GM19025 (cell line): ENCODE data around the gene CAPN3.
"Not testable (repeated sequence)": the region's sequence is repeated elsewhere in the genome, so short reads cannot be mapped to it uniquely, and the experiment has no call there.

ENCODE experiments used
- ATAC-seq: cut with Tn5 transposase; IDR thresholded peaks from one replicate; pipeline ENCODE4 v1.9.1; 2021; ENCODE audit warnings: mild to moderate bottlenecking, low read depth, moderate library complexity; ENCODE audit not compliant: unreplicated experiment

Gene CAPN3

DNA sequence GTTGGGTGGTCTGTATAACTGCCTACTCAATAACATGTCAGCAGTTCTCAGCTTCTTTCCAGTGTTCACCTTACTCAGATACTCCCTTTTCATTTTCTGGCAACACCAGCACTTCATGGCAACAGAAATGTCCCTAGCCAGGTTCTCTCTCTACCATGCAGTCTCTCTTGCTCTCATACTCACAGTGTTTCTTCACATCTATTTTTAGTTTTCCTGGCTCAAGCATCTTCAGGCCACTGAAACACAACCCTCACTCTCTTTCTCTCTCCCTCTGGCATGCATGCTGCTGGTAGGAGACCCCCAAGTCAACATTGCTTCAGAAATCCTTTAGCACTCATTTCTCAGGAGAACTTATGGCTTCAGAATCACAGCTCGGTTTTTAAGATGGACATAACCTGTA is at the start of gene CAPN3:
Gene CAPN3, plus strand, starts transcription at position 253 of the 400 bp plus-strand sequence. CDS start 305 bp downstream, outside the sequence.
- no peak for ATAC-seq

- no peak for ATAC-seq
These were observed 45.8 kb upstream of the CAPN3 start for GRCh38 chr15:42313463-42313862.

DNA sequence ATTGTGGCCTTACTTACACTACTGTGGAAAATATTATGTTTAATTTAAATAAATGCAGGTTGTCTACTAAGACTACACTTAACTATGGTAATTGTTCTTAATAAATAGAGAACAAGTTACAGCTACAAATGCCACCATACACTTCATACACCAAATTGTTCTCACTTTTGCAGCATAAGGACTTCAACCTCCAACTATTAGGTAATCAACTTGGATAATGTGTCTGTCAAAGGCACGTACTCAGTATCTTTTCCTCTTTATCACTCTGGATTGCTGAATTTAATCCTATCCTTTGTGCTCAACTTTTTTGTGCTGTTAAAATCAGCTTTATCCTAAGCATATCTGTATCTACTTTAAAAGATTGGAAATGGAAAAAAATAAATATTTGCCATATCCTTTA is 44.5 kb upstream of the CAPN3 start:
- ATAC-seq = no peak

GRCh38 chr15:42315521-42315920 is 43.8 kb upstream of the CAPN3 start:
- ATAC-seq = no peak

- ATAC-seq = not testable (repeated sequence)
These were observed 43.0 kb upstream of the CAPN3 start for GRCh38 chr15:42316282-42316805.

DNA sequence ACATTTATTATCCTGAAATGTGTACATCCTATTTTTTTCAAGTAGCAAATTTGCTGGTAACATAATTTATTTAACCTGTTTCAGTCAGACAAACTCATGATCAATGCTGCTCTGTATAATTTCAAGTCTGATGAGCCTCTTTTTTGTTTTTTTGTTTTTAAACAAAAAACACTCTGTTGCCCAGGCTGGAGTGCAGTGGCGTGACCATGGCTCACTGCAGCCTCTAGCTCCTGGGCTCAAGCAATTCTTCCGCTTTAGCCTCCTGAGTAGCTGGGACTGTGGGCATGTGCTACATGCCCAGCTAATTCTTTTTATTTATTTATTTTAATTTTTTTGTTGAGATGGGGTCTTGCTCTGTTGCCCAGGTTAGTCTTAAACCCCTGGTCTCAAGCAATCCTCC is 40.1 kb upstream of the CAPN3 start:
- ATAC-seq = no peak

GRCh38 chr15:42324308-42324707 is 35.0 kb upstream of the CAPN3 start:
- ATAC-seq = no peak

- no peak for ATAC-seq
These were observed 30.1 kb upstream of the CAPN3 start for GRCh38 chr15:42329161-42329560.

DNA sequence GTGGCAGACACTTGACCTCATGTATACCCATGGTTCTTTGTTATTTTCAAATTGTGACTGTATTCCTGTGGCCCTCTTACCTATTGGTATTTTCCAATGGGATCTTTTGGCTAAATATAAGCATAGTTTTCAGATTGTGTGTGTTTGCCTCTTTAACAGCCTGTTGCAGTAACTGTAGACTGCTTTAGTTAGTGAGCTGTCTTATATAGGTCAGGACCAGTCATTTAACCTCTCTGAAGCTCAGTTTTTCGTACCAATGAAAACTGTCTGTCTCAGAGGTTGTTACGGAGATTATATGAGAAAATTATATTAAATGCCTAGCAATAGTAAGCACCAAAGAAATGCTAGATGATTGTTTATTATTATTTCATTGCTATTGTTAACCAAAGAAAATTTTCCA is 29.3 kb upstream of the CAPN3 start:
- ATAC-seq = no peak

DNA sequence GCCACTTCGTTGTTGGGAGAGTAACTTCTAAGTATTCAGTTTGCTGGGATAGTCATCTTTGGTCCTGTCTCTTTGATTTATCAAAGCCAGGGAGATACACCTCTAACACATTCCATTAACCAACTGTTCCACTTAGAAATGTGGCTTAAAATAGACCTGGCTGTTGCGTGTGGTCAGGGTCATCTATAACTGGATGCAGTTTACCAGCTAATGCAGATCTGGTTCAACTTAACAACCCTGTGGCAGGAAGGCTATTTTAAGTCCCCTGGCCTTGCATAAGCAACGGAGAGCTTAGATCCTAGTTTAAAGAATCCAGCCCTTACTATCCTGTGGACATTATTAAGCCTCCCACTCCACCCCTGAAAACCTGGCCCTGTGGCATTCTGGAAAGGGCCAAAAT is 28.1 kb upstream of the CAPN3 start:
- no peak for ATAC-seq

DNA sequence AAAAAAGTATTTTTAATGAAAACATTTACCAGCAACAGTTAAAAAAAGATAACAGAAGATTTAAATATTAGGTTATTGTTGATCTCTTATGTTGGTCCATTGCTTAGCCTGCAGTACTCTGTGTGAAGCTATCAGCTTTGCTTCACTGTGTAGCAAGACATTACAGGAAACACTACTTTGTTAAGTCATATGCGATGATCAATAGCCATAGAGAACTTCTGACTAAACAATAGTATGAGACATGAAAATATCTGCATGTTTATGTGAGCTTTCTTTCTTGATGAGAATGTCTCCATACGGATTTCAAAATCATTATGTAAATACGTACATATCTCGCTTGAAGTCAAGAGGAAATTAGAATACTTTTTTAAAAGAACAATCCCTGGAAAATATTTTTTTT is 27.0 kb upstream of the CAPN3 start:
- no peak for ATAC-seq

GRCh38 chr15:42335074-42335473 is 24.2 kb upstream of the CAPN3 start:
- no peak for ATAC-seq

GRCh38 chr15:42336650-42337049 is 22.7 kb upstream of the CAPN3 start:
- not testable (repeated sequence) for ATAC-seq

DNA sequence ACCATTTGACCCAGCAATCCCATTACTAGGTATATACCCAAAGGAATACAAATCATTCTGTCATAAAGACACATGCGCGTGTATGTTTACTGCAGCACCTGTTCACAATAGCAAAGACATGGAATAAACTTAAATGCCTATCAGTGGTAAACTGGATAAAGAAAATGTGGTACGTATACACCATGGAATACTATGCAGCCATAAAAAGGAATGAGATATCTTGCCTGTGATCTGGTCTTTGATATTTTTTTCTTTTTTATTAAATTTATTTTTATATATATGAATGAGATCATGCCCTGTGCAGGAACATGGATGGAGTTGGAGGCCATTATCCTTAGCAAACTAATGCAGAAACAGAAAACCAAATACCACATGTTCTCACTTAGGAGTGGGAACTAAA is 22.2 kb upstream of the CAPN3 start:
- ATAC-seq = not testable (repeated sequence)

DNA sequence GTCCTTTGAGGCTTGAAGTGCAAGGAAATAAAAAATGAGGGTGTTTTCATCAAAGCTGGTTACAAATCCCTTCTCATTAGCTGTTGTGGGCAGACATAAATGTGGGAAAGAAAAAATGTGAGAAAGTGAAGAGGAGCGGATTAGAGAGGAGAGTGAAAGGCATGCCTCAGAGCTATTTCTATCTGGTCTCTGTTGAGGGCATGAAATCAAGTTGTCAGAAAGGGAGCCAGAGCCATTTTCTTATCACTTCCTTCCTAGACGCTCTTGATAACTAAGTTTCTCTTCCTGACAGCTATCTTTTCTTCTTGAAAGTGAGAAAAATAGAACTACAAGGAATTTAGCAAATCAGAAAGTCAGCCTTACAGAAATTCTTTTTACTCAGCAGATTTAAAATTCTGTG is 20.8 kb upstream of the CAPN3 start:
- no peak for ATAC-seq

GRCh38 chr15:42343596-42344232 is 15.6 kb upstream of the CAPN3 start:
- no peak for ATAC-seq

- no peak for ATAC-seq
These were observed 14.5 kb upstream of the CAPN3 start for GRCh38 chr15:42344763-42345162.

DNA sequence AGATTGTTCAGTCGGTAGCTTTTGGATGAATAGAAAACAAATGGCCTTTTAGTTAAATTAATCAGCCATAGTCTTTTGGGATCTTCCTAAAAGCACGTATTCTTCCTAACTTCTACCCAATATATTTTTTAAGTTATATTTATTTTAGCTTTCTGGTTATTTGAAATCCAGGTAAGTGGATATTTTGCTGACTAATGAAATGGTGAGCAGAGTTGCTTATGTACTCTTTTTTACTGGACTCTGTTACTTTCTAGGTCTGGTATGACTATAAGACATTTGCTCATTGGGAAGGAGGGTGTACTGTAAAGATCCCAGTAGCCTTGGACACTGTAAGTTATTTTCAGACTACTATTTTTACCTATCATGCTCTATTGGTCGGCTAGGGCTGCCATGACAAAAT is 13.8 kb upstream of the CAPN3 start:
- ATAC-seq = no peak

- ATAC-seq = no peak
These were observed 11.2 kb upstream of the CAPN3 start for GRCh38 chr15:42348083-42348482.

- ATAC-seq = no peak
These were observed 10.1 kb upstream of the CAPN3 start for GRCh38 chr15:42349186-42349585.

DNA sequence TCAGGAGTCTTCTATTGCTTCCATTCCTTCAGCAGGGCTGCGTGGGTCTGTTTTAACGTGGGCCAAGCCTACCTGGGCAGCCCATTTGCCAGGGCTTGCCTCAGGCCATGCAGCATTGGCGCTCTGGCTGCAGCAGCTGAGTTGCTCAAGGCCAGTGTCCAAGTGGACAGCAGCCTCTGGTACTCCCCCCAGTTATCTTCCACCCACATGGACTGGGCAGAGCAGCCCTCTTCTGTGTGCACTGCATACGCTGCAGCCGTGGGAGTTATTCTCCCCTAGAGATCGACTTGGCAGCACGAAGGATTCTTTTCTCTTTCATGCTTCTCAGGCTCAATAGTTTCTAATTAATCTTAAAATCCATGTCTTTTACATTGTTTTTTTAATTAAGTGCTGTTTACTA is 6.9 kb upstream of the CAPN3 start:
- ATAC-seq = no peak

- ATAC-seq = no peak
These were observed 6.2 kb upstream of the CAPN3 start for GRCh38 chr15:42353061-42353460.

DNA sequence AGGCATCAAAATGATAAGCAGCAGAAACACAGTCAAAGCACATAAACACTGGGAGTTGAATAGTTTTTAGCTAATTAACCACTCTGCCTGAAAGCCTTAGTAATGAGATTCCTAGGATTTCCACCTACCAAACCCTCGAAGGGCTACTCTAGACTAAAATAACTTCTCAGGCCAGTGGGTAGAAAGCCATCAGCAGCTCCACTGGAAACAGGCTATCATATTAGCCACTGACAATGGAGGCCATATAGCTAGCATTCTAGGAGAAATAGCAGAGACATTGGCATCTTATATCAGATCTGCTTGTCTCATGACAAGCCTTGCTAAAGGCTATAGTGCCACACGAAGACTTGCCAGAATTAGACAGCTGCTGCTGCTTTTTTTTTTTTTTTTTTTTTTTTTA is 4.5 kb upstream of the CAPN3 start:
- ATAC-seq = no peak
